NCI-H345 (cell line): Measurements from ENCODE around the gene ZSWIM2.
A peak's percentile ranks its signal among the peaks of the same experiment; 100 is the strongest.
"Not testable (repeated sequence)": the region's sequence is repeated elsewhere in the genome, so short reads cannot be mapped to it uniquely, and the experiment has no call there.

Experiments
- DNase-seq: peaks from one replicate; lab custom pipeline; 2025; lab: John Stamatoyannopoulos, UW

ZSWIM2 gene, protein sequence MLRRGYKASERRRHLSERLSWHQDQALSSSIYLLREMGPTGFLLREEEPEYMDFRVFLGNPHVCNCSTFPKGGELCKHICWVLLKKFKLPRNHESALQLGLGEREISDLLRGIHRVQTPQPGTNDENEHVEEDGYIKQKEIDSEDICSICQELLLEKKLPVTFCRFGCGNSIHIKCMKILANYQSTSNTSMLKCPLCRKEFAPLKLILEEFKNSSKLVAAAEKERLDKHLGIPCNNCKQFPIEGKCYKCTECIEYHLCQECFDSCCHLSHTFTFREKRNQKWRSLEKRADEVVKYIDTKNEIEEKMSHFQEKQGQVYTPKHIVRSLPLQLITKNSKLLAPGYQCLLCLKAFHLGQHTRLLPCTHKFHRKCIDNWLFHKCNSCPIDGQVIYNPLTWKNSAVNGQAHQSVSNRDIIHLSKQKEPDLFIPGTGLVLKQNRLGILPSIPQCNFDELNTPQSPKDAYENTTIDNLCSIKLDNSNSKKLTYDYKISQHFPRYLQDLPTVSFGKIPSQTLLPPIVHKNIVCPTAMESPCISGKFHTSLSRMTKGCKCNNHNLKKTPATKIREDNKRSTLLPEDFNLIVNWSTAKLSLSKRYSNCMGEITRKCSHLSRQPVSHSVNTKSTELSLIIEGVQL

GRCh38 chr2:186848873-186849578 lies at the start of gene ZSWIM2:
Gene ZSWIM2, minus strand, starts transcription at chr2:186849170. Its CDS starts 40 bp downstream, at chr2:186849130.
- DNase-seq, result peak; percentile 95

GRCh38 chr2:186896220-186896619 lies 47.2 kb upstream of the ZSWIM2 start:
- DNase-seq, result not testable (repeated sequence)

- no peak for DNase-seq
Observed at GRCh38 chr2:186895451-186895850, 46.5 kb upstream of the ZSWIM2 start.

DNA sequence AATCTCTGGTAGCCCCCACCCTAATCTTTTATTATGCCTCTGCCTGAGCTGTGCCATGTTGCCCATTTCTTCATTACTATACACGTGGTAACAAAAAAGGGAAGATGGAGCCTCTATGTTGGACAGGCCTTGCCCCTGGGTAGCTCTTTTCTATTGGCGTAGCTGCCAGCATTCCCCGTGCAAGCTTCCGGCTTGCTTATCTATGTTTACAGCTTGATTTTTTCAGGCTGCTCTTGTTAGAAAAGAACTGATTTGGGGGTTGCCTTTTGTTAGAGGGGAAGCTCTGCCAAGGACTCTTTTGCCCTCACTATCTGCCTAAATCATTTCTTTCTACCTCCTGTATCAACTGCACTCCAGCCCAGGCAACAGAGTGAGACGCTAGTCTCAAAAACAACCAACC lies 45.5 kb upstream of the ZSWIM2 start:
- DNase-seq, result no peak

- DNase-seq, result no peak
Observed at GRCh38 chr2:186892821-186893220, 43.9 kb upstream of the ZSWIM2 start.

- DNase-seq, result no peak
Observed at GRCh38 chr2:186891185-186891621, 42.2 kb upstream of the ZSWIM2 start.

- no peak for DNase-seq
Observed at GRCh38 chr2:186889101-186889879, 40.3 kb upstream of the ZSWIM2 start.

DNA sequence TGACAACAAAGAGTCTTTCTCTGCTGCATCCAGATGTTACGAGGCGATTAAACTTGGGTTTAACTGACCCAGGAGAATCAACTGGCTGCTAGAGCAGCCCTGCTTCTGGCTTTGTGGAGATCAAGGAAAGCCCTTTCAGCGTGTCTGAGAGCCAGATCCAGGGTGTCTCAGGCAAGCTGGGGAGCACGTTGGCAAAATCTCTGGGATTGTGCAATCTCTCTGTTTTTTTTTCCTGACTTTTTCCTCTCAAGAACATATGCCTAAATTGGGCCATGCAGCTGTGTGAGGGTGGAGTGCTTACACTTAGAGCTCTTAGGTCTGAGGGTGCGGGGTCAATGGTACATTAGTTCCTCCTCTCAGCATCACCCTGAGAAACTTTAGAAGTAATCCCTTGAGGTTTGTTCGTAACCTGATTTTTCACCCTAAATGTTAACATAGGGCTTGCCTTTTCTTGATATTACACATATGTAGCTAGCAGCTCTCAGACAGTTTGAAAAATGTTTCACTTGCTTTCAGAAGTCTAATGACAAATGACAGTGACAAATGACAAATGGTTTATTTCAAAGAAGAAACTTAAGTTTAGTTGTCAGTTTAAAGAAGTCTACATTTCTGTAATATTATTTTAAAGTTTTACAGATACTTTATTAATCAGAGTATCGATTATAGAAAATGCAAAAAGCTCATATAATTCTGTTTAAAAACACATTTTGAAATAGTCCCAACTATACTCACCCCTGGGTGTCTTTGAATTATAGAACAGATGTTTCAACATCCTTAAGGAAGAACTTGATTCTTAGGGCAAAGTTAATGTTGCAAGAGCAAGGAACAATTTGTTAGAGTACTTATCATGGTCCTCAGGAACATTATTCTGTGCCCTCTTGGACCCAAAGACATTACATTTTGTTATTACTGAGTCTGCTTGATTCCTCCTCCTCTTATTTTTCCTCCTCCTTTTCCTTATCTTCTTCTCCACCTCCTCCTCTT lies 38.4 kb upstream of the ZSWIM2 start:
- no peak for DNase-seq

GRCh38 chr2:186884587-186884986 lies 35.6 kb upstream of the ZSWIM2 start:
- DNase-seq, result no peak

DNA sequence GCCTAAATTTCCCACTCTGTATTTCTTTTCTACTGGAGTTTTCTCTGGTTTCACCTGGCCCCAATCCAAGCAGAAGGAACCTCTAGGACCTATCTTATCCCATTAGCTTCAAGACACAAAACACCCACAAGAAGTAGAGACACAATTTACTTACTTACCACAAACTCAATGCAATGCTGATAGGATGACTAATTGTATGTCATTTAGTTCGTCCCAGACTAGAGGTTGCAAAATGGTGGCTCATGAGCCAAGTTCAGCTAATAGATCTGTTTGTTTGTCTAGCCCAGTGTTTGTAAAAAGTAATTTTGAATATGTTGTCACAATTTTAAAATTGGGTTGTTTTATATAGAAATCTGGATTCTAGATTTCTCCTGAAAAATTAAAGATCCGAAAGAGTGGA lies 34.7 kb upstream of the ZSWIM2 start:
- no peak for DNase-seq

DNA sequence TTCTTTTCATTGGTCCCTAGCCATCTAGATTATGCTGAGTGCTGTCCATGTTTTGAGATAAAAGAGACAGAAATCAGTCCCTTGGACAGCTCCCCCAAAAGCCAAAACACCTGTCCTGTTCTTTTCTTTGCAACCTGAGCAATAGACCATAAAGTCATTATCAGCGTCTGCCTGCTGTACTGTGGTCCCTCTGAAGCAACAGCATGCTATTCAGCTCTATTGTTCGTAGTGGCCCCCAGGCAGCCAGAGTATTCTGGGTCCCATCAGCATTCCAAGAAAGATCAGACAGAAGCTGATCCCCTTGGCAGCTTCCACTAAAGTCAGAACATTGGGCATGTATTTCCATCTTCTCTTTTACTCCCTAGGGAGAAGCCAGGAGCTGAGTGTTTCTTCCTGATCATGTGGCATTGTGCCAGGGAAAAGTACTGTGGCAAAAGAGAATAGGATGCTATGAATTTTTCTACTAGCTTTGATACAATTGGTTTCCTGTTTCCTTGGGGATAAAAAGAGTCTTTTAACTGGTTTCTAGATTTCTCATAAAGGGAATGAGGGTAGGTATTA lies 33.6 kb upstream of the ZSWIM2 start:
- no peak for DNase-seq

- DNase-seq, result no peak
Observed at GRCh38 chr2:186881660-186882059, 32.7 kb upstream of the ZSWIM2 start.

DNA sequence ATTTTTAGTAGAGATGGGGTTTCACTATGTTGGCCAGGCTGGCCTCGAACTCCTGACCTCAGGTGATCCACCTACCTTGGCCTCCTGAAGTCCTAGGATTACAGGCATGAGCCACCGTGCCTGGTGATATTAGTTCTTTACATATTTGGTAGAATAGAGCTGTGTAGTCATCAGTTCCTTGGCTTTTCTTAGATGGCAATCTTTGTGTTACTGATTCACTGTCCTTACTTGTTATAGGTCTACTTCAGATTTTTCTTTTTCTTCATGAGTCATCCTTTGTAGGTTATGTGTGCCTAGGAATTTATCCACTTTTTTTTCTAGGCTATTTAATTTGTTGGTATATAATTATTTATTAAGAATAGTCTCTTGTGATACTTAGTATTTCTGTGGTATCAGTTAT lies 30.3 kb upstream of the ZSWIM2 start:
- no peak for DNase-seq

GRCh38 chr2:186874713-186875112 lies 25.7 kb upstream of the ZSWIM2 start:
- DNase-seq, result no peak

DNA sequence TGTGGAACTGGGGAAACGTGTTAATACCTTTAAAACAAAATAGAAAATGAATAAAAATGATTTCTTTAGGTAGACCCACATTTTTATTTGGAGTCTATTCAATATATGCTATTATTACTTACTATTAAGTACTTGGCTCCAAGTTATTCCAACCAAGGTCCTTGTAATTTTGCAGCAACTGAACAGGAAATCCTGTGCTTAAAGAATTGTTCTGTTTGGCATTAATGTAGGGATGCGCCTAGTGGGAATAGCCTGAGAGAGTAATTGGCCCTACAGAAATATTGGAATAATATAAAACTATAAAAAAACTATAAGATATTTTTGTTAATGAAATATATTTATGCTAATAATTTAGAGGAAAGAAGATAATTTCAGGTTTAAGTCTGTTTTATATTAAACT lies 22.9 kb upstream of the ZSWIM2 start:
- no peak for DNase-seq

- no peak for DNase-seq
Observed at GRCh38 chr2:186868344-186868743, 19.4 kb upstream of the ZSWIM2 start.

GRCh38 chr2:186862869-186863709 lies 14.1 kb upstream of the ZSWIM2 start:
- peak; percentile 35 for DNase-seq

- no peak for DNase-seq
Observed at GRCh38 chr2:186855216-186855615, 6.2 kb upstream of the ZSWIM2 start.

- DNase-seq, result no peak
Observed at GRCh38 chr2:186853951-186854350, 5.0 kb upstream of the ZSWIM2 start.

DNA sequence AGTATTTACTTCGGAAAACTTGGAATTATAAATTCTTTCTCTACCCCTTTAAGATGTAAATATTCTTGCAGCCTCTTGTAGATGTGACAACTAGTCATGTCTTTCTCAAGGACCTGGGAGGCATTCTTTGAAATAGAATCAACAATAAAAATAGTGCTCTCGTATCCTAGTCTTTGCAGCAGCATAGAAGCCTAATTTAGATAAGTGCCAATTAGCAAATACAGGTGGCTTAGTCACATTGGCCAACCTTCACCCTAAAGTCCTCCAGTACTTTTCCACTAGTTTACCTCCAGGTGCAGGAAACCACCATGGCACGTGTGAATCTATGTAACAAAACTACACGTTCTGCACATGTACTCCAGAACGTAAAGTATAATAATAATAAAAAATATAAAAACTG lies 3.5 kb upstream of the ZSWIM2 start:
- peak; percentile 23 for DNase-seq
